OCI-LY1 (cell line): ENCODE measurements around the gene TM2D3.

Source experiments
- EZH2 ChIP-seq: fragments of 200-600 bp; sonication (generic), shearing (Covaris generic); IDR thresholded peaks from 2 replicates; pipeline ENCODE4 v1.8.0; 2017; ENCODE audit warnings: borderline replicate concordance, mixed run types, mild to moderate bottlenecking, antibody characterized with exemption, low read length, moderate library complexity, mixed read lengths
- TF ChIP-seq, protein P1 (sequence below): fragments of 200-600 bp; sonication (generic), shearing (Covaris generic); IDR thresholded peaks from 2 replicates; pipeline ENCODE4 v1.5.1; 2017; ENCODE audit warnings: mild to moderate bottlenecking, antibody characterized with exemption, low read length, moderate library complexity, mixed read lengths

DNA sequence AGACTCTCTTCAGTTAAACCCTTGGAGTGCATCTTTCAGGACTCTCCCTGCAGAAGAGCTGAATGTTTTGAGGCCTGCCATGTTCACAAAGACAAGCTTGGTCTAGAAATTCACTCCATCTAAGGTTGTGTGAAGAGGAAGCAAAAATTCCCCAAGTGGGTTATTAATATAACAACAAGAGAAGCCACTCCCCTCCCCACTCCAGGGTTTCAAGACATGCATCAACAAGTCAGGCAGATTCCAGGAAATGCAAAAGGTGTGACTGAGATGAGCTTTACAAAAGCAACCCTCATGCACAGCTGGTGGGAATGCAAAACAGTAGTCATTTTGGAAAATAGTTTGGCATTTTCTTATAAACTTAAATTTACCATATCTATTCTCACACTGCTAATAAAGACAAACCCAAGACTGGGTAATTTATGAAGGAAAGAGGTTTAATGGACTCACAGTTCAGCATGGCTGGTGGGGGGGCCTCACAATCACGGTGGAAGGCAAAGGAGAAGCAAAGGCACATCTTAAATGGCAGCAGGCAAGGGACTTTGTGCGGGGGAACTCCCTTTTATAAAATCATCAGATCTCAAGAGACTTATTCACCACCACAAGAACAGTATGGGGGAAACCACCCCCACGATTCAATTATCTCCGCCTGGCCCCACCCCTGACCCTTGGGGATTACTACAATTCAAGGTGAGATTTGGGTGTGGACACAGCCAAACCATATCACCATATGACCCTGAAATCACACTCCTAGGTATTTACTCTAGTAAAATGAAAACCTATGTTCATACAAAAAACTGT, 40.8 kb upstream of the TM2D3 start:
- TF ChIP-seq, protein P1, sequence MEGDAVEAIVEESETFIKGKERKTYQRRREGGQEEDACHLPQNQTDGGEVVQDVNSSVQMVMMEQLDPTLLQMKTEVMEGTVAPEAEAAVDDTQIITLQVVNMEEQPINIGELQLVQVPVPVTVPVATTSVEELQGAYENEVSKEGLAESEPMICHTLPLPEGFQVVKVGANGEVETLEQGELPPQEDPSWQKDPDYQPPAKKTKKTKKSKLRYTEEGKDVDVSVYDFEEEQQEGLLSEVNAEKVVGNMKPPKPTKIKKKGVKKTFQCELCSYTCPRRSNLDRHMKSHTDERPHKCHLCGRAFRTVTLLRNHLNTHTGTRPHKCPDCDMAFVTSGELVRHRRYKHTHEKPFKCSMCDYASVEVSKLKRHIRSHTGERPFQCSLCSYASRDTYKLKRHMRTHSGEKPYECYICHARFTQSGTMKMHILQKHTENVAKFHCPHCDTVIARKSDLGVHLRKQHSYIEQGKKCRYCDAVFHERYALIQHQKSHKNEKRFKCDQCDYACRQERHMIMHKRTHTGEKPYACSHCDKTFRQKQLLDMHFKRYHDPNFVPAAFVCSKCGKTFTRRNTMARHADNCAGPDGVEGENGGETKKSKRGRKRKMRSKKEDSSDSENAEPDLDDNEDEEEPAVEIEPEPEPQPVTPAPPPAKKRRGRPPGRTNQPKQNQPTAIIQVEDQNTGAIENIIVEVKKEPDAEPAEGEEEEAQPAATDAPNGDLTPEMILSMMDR: no peak
- no peak for TF ChIP-seq EZH2
